Smooth muscle cell (in vitro differentiated cells): ENCODE measurements around the gene AGAP1. TPM values are rescaled to one million over a fixed set of nuclear protein-coding genes. Genes with fewer than 3 reads are reported as not detected.

Source experiments
- DNase-seq: peaks from one replicate; lab custom pipeline; 2025; ENCODE audit not compliant: unreplicated experiment; lab: John Stamatoyannopoulos, UW
- H2AFZ ChIP-seq: fragments of 200-600 bp; sonication (generic); 2 replicates; pipeline ENCODE4 v1.6.0; 2016; ENCODE audit warnings: antibody characterized with exemption, low read depth, mild to moderate bottlenecking
- H3F3A ChIP-seq: fragments of 200-600 bp; sonication (generic); 2 replicates; pipeline ENCODE4 v1.6.0; 2017; ENCODE audit warnings: antibody characterized with exemption, low read depth
- H3K27ac ChIP-seq: fragments of 200-600 bp; sonication (generic); 2 replicates; pipeline ENCODE4 v1.5.1; 2016; ENCODE audit warnings: low read depth, mild to moderate bottlenecking
- H3K27me3 ChIP-seq: fragments of 200-600 bp; sonication (generic); 2 replicates; pipeline ENCODE4 v1.6.1; 2016; ENCODE audit warnings: low read depth, mild to moderate bottlenecking
- H3K36me3 ChIP-seq: fragments of 200-600 bp; sonication (generic); 2 replicates; pipeline ENCODE4 v1.5.1; 2016; ENCODE audit warnings: low read depth
- H3K4me1 ChIP-seq: fragments of 200-600 bp; sonication (generic); 2 replicates; pipeline ENCODE4 v1.5.1; 2016; ENCODE audit warnings: low read depth
- H3K4me2 ChIP-seq: fragments of 200-600 bp; sonication (generic); 2 replicates; pipeline ENCODE4 v1.6.0; 2016; ENCODE audit warnings: mild to moderate bottlenecking
- H3K4me3 ChIP-seq: fragments of 200-600 bp; sonication (generic); 2 replicates; pipeline ENCODE4 v1.5.1; 2016; ENCODE audit warnings: mild to moderate bottlenecking
- H3K79me2 ChIP-seq: fragments of 200-600 bp; sonication (generic); 2 replicates; pipeline ENCODE4 v1.6.0; 2016; ENCODE audit warnings: low read depth, mild to moderate bottlenecking
- H3K9ac ChIP-seq: fragments of 200-600 bp; sonication (generic); 2 replicates; pipeline ENCODE4 v1.6.0; 2016; ENCODE audit warnings: low read depth
- H3K9me3 ChIP-seq: fragments of 200-600 bp; sonication (generic); replicated peaks from 2 replicates; pipeline ENCODE4 v1.5.1; 2016; ENCODE audit warnings: low read depth
- H4K20me1 ChIP-seq: fragments of 200-600 bp; sonication (generic); 2 replicates; pipeline ENCODE4 v1.6.0; 2016; ENCODE audit warnings: low read depth
- WGBS: methylation state at CpG from one replicate; pipeline ENCODE4 v1.1.7; 2016; ENCODE audit warnings: low lambda C conversion rate; 5-methylcytosine and 5-hydroxymethylcytosine counted together
- polyA plus RNA-seq: library from polyadenylated mRNA; unstranded; fragments of >200 nt; fragmentation: Nextera tagmentation; extraction: Ambion mirVana; gene quantifications from 2 replicates; pipeline ENCODE4 v1.2.1, GENCODE V29; 2016
- total RNA-seq: library from RNA; depleted of rRNA; stranded (reverse); fragments of >200 nt; gene quantifications from 2 replicates; pipeline ENCODE4 v1.2.3, GENCODE V29; 2014
- TF ChIP-seq, protein P1 (sequence below): fragments of 200-600 bp; sonication (generic); IDR thresholded peaks from 2 replicates; pipeline ENCODE4 v1.5.1; 2017; ENCODE audit warnings: borderline replicate concordance, mild to moderate bottlenecking, antibody characterized with exemption; ENCODE audit not compliant: insufficient read depth, poor library complexity, severe bottlenecking

AGAP1 gene
- total and polyA plus RNA-seq, 2 experiments from 2014 or later: 3.9 to 9.8 TPM

DNA sequence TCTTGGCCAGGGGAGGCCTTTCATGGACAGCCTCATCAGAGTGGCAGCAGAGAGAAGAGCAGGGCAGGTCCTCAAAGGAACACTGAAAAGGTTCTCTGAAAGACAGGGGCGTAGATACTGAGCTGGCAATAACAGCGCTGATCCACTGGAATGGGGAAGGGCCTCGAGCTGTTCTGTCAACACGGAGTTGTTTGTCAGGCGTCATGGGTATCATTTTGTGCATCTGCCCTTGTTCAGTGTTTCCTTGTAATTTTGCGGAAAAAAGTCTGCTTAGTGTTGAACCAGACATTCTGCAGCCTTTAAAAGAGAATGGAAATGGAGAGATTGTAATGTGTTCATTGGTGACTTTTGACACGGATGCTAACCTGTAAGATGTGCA, 21.5 kb downstream of the AGAP1 start:
- no peak overlapping the region for H2AFZ ChIP-seq
- no peaks in the 10 kb centered on the region for H3K9me3 ChIP-seq
- no peak overlapping the region for H3K4me3 ChIP-seq
- H3F3A ChIP-seq: no peaks in the 10 kb centered on the region
- H3K9ac ChIP-seq: no peak overlapping the region
- H3K27me3 ChIP-seq: no peaks in the 10 kb centered on the region
- 92% methylated on average over 7 of the region's 7 CpGs for WGBS
- H3K4me1 ChIP-seq: peaks cover 9% of the 10 kb centered on the region
- H3K4me2 ChIP-seq: no peak overlapping the region
- no peaks in the 10 kb centered on the region for H3K36me3 ChIP-seq
- TF ChIP-seq, protein P1, sequence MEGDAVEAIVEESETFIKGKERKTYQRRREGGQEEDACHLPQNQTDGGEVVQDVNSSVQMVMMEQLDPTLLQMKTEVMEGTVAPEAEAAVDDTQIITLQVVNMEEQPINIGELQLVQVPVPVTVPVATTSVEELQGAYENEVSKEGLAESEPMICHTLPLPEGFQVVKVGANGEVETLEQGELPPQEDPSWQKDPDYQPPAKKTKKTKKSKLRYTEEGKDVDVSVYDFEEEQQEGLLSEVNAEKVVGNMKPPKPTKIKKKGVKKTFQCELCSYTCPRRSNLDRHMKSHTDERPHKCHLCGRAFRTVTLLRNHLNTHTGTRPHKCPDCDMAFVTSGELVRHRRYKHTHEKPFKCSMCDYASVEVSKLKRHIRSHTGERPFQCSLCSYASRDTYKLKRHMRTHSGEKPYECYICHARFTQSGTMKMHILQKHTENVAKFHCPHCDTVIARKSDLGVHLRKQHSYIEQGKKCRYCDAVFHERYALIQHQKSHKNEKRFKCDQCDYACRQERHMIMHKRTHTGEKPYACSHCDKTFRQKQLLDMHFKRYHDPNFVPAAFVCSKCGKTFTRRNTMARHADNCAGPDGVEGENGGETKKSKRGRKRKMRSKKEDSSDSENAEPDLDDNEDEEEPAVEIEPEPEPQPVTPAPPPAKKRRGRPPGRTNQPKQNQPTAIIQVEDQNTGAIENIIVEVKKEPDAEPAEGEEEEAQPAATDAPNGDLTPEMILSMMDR: no peak
- DNase-seq: no peak
- H4K20me1 ChIP-seq: peaks cover 96% of the 10 kb centered on the region
- peaks cover 83% of the 10 kb centered on the region for H3K79me2 ChIP-seq
- no peak overlapping the region for H3K27ac ChIP-seq

DNA sequence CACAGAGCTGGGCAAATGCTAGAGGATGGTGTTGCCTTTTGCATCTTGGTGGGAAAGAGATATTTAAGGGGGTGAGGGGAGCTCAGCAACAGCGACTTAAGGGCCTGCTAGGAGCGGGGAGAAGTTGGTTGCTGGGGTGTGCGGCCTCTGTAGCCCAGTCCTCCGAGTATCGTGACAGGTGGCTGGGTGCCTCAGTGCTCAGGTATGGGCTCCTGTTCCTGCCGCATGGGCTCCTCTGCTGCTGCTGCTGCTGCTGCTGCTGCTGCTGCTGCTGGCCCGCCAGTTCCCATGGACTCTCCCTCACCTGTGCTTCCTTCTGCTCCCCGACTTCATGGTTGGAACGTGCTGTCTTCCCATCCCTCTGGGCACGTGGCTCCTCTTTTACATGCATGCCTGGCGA, 22.0 kb downstream of the AGAP1 start:
- Histone ChIP-seq H2AFZ (no peak overlapping the region), H4K20me1 (peaks cover 96% of the 10 kb centered on the region), H3K4me2 (no peak overlapping the region), H3K4me3 (no peak overlapping the region), H3K27me3 (no peaks in the 10 kb centered on the region), H3K9me3 (no peaks in the 10 kb centered on the region), H3K4me1 (peaks cover 9% of the 10 kb centered on the region), H3K9ac (no peak overlapping the region), H3F3A (no peaks in the 10 kb centered on the region), H3K79me2 (peaks cover 84% of the 10 kb centered on the region), H3K36me3 (no peaks in the 10 kb centered on the region), H3K27ac (no peak overlapping the region)
- DNase-seq: no peak
- WGBS: 93% methylated on average over 11 of the region's 11 CpGs
- TF ChIP-seq, protein P1: no peak

DNA sequence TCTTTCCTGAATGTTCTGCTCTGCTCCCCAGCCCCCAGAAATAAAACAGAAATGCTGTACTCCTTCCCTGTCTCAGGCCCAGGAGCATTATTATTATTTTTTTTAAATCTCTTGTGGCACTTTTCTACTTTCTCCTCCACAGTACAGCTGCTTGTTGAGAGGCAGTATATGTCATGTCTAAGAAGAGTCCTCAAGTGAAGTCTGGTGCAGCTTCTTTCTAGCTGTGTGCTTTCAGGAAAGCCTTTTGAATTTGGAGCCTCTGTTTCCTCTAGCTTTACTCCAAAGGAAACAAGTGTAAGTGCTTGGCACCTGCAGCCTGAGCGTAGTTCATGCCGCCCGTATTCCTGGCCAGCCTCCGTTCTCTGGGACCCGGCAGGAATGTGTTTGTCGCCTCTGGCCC, 22.4 kb downstream of the AGAP1 start:
- no peaks in the 10 kb centered on the region for H3F3A ChIP-seq
- WGBS: 98% methylated on average over 6 of the region's 6 CpGs
- TF ChIP-seq, protein P1: no peak
- peaks cover 88% of the 10 kb centered on the region for H3K79me2 ChIP-seq
- H3K27ac ChIP-seq: no peak overlapping the region
- H3K4me1 ChIP-seq: peaks cover 7% of the 10 kb centered on the region
- DNase-seq: no peak
- no peak overlapping the region for H2AFZ ChIP-seq
- no peak overlapping the region for H3K4me3 ChIP-seq
- H3K9ac ChIP-seq: no peak overlapping the region
- H3K9me3 ChIP-seq: no peaks in the 10 kb centered on the region
- no peaks in the 10 kb centered on the region for H3K27me3 ChIP-seq
- no peaks in the 10 kb centered on the region for H3K36me3 ChIP-seq
- no peak overlapping the region for H3K4me2 ChIP-seq
- peaks cover 96% of the 10 kb centered on the region for H4K20me1 ChIP-seq

DNA sequence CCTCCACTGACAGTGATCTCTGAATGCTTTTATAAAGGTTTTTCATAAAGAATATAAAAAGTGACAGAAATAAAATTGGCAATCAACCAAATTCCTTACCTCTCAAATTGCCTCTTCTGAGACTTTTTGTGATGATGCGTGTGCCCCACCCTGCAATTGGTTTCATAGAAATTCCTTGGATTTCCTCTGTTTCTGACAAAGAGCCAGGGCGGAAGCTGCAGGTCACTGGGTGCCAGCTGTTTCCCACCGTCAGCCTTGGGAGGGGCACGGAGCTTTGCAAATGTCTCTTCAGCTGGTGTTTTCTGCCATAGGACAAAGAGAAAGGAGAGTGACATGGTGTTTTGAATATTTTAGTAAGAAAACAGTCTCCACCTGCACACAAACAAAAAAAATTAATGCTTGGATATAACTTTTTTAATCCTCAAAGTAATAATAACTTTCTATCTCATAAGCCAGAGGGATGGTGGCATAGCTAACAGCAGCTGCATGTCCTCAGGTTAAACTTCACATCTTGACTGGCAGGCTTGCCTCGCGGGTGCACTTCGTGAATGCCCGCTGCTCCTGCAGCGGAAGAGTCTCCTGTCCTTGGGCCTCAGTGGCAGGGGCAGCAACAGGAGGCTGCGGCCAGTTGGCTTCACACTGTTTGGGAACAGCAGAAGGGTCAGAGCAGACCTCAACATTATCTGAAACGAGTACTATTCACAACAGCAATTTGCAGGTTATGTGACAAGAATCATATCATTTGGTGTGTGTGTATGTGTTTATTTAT, 24.7 kb downstream of the AGAP1 start:
- Histone ChIP-seq H3K27ac (no peak overlapping the region), H2AFZ (no peak overlapping the region), H3K9ac (no peak overlapping the region), H3K4me2 (no peak overlapping the region), H4K20me1 (peaks cover 100% of the 10 kb centered on the region), H3K36me3 (no peaks in the 10 kb centered on the region), H3K9me3 (no peaks in the 10 kb centered on the region), H3K27me3 (no peaks in the 10 kb centered on the region), H3F3A (no peaks in the 10 kb centered on the region), H3K4me3 (no peak overlapping the region), H3K79me2 (peaks cover 97% of the 10 kb centered on the region), H3K4me1 (peaks cover 3% of the 10 kb centered on the region)
- WGBS: 93% methylated on average over 11 of the region's 11 CpGs
- DNase-seq: no peak
- TF ChIP-seq, protein P1: no peak
